ENCODE results near the gene SLC12A7.
"Not testable (repeated sequence)": the region's sequence is repeated elsewhere in the genome, so short reads cannot be mapped to it uniquely, and the experiment has no call there.

Gene SLC12A7

GRCh38 chr5:1065891-1066650 lies 45.8 kb downstream of the SLC12A7 start:
- H3K9me3 ChIP-seq (ENCODE audit: control insufficient read depth, low read length): no peaks in the 10 kb centered on the region
- no peak overlapping the region for H3K4me3 ChIP-seq (ENCODE audit: extremely low read depth, insufficient read depth, low read length, poor library complexity, severe bottlenecking)
- no peaks in the 10 kb centered on the region for H3K4me1 ChIP-seq (ENCODE audit: control insufficient read depth, insufficient read depth, low read length, poor library complexity, severe bottlenecking)
- peaks cover 17% of the 10 kb centered on the region for H3K36me3 ChIP-seq (ENCODE audit: control insufficient read depth, insufficient read depth, low read length)
- 95 to 96% methylated on average over 14 to 15 of the region's 16 CpGs for WGBS, 2 experiments (ENCODE audit: insufficient coverage in 2 of 2)
- no peak overlapping the region for H3K27ac ChIP-seq (ENCODE audit: low read depth, low read length, severe bottlenecking)

DNA sequence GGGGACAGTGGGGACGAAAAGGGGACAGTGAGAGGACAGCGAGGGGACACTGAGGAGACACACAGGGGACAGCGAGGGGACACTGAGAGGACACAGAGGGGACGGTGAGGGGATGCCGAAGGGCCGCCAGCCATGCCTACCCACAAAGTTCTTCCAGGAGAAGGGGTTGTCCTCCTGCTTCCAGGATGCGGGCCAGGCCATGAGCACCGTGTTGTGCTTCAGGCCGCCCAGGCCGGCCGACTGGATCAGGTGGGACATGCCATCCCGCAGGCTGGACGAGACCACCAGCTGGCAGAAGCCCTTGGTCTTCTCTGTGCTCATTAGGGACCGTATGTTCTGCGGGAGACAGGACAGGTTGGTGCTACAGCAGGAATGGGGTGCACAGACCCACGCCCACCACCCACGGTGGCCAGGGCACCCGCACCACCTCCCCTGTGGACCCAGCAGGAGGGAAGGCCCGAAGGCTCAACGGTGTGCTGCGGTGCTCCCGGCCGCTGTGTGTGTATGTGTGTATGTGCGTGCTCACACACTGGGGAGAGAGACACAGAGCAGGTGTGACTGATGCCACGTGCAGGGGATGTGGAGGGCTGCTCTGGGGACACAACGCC lies 46.6 kb downstream of the SLC12A7 start:
- no peak overlapping the region for H3K27ac ChIP-seq (ENCODE audit: low read depth, low read length, severe bottlenecking)
- H3K9me3 ChIP-seq (ENCODE audit: control insufficient read depth, low read length): no peaks in the 10 kb centered on the region
- H3K4me1 ChIP-seq (ENCODE audit: control insufficient read depth, insufficient read depth, low read length, poor library complexity, severe bottlenecking): no peaks in the 10 kb centered on the region
- peaks cover 17% of the 10 kb centered on the region for H3K36me3 ChIP-seq (ENCODE audit: control insufficient read depth, insufficient read depth, low read length)
- no peak overlapping the region for H3K4me3 ChIP-seq (ENCODE audit: extremely low read depth, insufficient read depth, low read length, poor library complexity, severe bottlenecking)
- 90 to 93% methylated on average over 22 to 25 of the region's 26 CpGs for WGBS, 2 experiments (ENCODE audit: insufficient coverage in 2 of 2)

- WGBS, 2 experiments (ENCODE audit: insufficient coverage in 2 of 2): 88 to 94% methylated on average over 36 to 48 of the region's 49 CpGs
- Histone ChIP-seq H3K4me3 (ENCODE audit: extremely low read depth, insufficient read depth, low read length, poor library complexity, severe bottlenecking) (no peak overlapping the region), H3K36me3 (ENCODE audit: control insufficient read depth, insufficient read depth, low read length) (peaks cover 20% of the 10 kb centered on the region), H3K27ac (ENCODE audit: low read depth, low read length, severe bottlenecking) (no peak overlapping the region), H3K9me3 (ENCODE audit: control insufficient read depth, low read length) (no peaks in the 10 kb centered on the region), H3K4me1 (ENCODE audit: control insufficient read depth, insufficient read depth, low read length, poor library complexity, severe bottlenecking) (no peaks in the 10 kb centered on the region)
These were observed 47.3 kb downstream of the SLC12A7 start for GRCh38 chr5:1064383-1065142.

- Histone ChIP-seq H3K9me3 (ENCODE audit: control insufficient read depth, low read length) (no peaks in the 10 kb centered on the region), H3K4me1 (ENCODE audit: control insufficient read depth, insufficient read depth, low read length, poor library complexity, severe bottlenecking) (no peaks in the 10 kb centered on the region), H3K27ac (ENCODE audit: low read depth, low read length, severe bottlenecking) (no peak overlapping the region), H3K36me3 (ENCODE audit: control insufficient read depth, insufficient read depth, low read length) (peaks cover 24% of the 10 kb centered on the region), H3K4me3 (ENCODE audit: extremely low read depth, insufficient read depth, low read length, poor library complexity, severe bottlenecking) (no peak overlapping the region)
- 96 to 98% methylated on average over 39 to 44 of the region's 56 CpGs for WGBS, 2 experiments (ENCODE audit: insufficient coverage in 2 of 2)
These were observed 48.0 kb downstream of the SLC12A7 start for GRCh38 chr5:1063661-1064382.

DNA sequence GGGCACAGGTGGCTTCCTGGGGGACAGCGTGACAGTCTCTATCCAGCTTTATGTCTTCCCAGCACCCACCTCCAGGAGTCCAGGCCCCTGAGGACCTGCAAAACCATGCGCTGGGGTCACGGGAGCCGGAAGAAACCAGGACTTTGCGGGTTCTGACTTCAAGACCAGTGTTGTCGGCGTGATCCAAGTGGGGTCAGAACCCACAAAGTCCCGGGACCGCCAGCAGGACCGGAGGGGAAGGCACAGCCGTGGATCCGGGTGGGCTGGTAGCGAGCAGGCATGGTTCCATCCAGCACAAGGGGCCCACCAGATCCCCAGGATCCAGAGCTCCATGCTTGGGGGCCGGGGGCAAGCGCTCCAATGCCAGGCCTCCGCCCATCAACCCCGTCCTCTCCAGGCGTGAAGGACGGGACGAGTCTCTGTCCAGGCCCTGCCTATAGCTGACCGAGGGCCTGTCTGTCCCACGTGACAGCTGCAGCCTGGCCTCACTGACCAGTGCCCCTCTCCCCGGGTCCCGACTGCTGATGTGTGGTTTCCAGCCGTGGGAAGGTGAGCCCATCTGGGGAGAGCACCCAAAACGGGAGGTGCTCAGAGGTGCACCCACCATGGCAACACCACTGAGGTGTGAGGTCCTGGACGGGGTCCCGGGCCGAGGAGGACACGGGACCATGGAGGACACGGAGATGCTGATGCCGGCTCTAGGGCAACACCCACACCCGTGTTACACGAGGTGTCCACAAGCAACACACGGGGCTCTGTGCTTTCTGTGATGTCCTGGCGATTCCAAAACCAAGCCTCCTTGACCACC lies 48.9 kb downstream of the SLC12A7 start:
- no peaks in the 10 kb centered on the region for H3K9me3 ChIP-seq (ENCODE audit: control insufficient read depth, low read length)
- no peaks in the 10 kb centered on the region for H3K4me1 ChIP-seq (ENCODE audit: control insufficient read depth, insufficient read depth, low read length, poor library complexity, severe bottlenecking)
- H3K36me3 ChIP-seq (ENCODE audit: control insufficient read depth, insufficient read depth, low read length): peaks cover 24% of the 10 kb centered on the region
- H3K4me3 ChIP-seq (ENCODE audit: extremely low read depth, insufficient read depth, low read length, poor library complexity, severe bottlenecking): no peak overlapping the region
- H3K27ac ChIP-seq (ENCODE audit: low read depth, low read length, severe bottlenecking): no peak overlapping the region
- 92% methylated on average over 34 to 36 of the region's 36 CpGs for WGBS, 2 experiments (ENCODE audit: insufficient coverage in 2 of 2)

GRCh38 chr5:1061916-1062315 lies 49.9 kb downstream of the SLC12A7 start:
- H3K36me3 ChIP-seq (ENCODE audit: control insufficient read depth, insufficient read depth, low read length): peaks cover 27% of the 10 kb centered on the region
- H3K4me3 ChIP-seq (ENCODE audit: extremely low read depth, insufficient read depth, low read length, poor library complexity, severe bottlenecking): no peak overlapping the region
- WGBS, 2 experiments (ENCODE audit: insufficient coverage in 2 of 2): 85 to 93% methylated on average over 8 to 9 of the region's 10 CpGs
- H3K9me3 ChIP-seq (ENCODE audit: control insufficient read depth, low read length): no peaks in the 10 kb centered on the region
- no peak overlapping the region for H3K27ac ChIP-seq (ENCODE audit: low read depth, low read length, severe bottlenecking)
- H3K4me1 ChIP-seq (ENCODE audit: control insufficient read depth, insufficient read depth, low read length, poor library complexity, severe bottlenecking): no peaks in the 10 kb centered on the region

DNA sequence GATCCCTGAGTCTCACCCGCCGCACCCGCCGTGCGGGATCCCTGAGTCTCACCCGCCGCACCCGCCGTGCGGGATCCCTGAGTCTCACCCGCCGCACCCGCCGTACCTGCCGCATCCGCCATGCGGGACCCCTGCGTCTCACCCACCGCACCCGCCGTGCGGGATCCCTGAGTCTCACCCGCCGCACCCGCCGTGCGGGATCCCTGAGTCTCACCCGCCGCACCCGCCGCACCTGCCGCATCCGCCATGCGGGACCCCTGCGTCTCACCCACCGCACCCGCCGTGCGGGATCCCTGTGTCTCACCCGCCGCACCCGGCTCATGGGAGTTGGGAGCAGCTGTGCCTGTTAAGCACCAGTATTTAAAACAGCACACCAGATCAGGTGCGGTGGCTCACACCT lies 50.6 kb downstream of the SLC12A7 start:
- H3K36me3 ChIP-seq (ENCODE audit: control insufficient read depth, insufficient read depth, low read length): peaks cover 31% of the 10 kb centered on the region
- WGBS, 2 experiments (ENCODE audit: insufficient coverage in 2 of 2): 82 to 100% methylated on average over 1 to 11 of the region's 43 CpGs
- not testable (repeated sequence) for H3K4me3 ChIP-seq (ENCODE audit: extremely low read depth, insufficient read depth, low read length, poor library complexity, severe bottlenecking); H3K27ac ChIP-seq (ENCODE audit: low read depth, low read length, severe bottlenecking); H3K9me3 ChIP-seq (ENCODE audit: control insufficient read depth, low read length); H3K4me1 ChIP-seq (ENCODE audit: control insufficient read depth, insufficient read depth, low read length, poor library complexity, severe bottlenecking)

DNA sequence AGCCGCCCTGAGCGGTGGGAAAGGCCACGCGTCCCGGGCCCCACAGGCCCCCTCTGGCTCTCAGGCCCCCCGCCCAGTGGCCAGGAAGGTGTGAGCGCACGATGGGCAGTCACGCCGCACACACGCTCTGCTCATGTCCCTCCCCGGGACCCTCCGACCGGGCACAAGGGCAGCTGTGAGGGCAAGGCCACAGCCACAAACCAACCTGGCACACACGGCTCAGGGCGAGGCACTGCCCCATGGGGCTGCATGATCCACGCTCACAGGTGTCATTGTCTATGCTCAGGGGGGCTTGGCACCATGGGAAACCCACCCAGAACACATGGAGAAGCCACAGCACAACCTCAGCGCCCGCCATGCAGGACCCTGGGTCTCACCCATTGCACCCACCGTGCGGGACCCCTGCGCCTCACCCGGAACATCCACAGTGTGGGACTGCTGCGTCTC lies 51.3 kb downstream of the SLC12A7 start:
- Histone ChIP-seq H3K4me3 (ENCODE audit: extremely low read depth, insufficient read depth, low read length, poor library complexity, severe bottlenecking) (no peak overlapping the region), H3K27ac (ENCODE audit: low read depth, low read length, severe bottlenecking) (no peak overlapping the region), H3K36me3 (ENCODE audit: control insufficient read depth, insufficient read depth, low read length) (peaks cover 28% of the 10 kb centered on the region), H3K4me1 (ENCODE audit: control insufficient read depth, insufficient read depth, low read length, poor library complexity, severe bottlenecking) (no peaks in the 10 kb centered on the region), H3K9me3 (ENCODE audit: control insufficient read depth, low read length) (no peaks in the 10 kb centered on the region)
- 82 to 83% methylated on average over 21 to 23 of the region's 24 CpGs for WGBS, 2 experiments (ENCODE audit: insufficient coverage in 2 of 2)

DNA sequence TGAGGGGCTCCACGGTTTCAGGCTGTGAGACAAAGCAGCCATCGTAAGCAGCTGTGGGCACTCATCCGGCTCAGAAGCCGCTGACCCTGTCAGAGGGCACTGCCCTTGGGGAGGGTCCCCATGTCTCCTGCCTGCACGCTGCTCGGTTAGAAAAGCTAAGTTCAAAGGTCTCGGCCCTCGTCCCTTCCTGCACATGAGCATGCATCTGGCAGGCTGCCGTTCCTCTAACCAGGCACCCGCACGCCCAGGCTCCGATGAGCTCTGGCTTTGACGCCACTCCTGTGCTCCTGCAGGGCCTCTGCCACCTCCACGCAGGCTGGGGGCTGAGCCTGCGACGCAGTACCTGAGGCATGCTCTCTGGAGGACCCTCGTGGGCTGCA lies 52.0 kb downstream of the SLC12A7 start:
- Histone ChIP-seq H3K4me3 (ENCODE audit: extremely low read depth, insufficient read depth, low read length, poor library complexity, severe bottlenecking) (no peak overlapping the region), H3K9me3 (ENCODE audit: control insufficient read depth, low read length) (no peaks in the 10 kb centered on the region), H3K27ac (ENCODE audit: low read depth, low read length, severe bottlenecking) (no peak overlapping the region), H3K4me1 (ENCODE audit: control insufficient read depth, insufficient read depth, low read length, poor library complexity, severe bottlenecking) (no peaks in the 10 kb centered on the region), H3K36me3 (ENCODE audit: control insufficient read depth, insufficient read depth, low read length) (peaks cover 33% of the 10 kb centered on the region)
- WGBS, 2 experiments (ENCODE audit: insufficient coverage in 2 of 2): 91 to 92% methylated on average over 17 of the region's 17 CpGs
